Thoracic aorta (tissue), 2 donors: ENCODE measurements around the gene ENTPD6. TPM values are rescaled to one million over a fixed set of nuclear protein-coding genes. Genes with fewer than 3 reads are reported as not detected.

Experiments used
- ATAC-seq: fragments of 150-250 bp; one replicate; pipeline ENCODE4 v1.8.0; 2017; ENCODE audit warnings: low read depth; ENCODE audit not compliant: insufficient number of reproducible peaks, low FRiP score
- DNase-seq: peaks from one replicate; pipeline ENCODE4 v3.0.0-alpha.2; 2020; ENCODE audit warnings: low spot score
- H3K27ac ChIP-seq, 2 donors: fragments of 200-600 bp; sonication (generic); 1 replicate in 1 of 2; 2 replicates in 1 of 2; pipeline ENCODE4 v1.5.1; 2016; ENCODE audit warnings: mild to moderate bottlenecking in 2 of 2, moderate library complexity in 2 of 2
- H3K27me3 ChIP-seq: fragments of 200-600 bp; sonication (generic); replicated peaks from 2 replicates; pipeline ENCODE4 v1.6.0; 2016; ENCODE audit warnings: mild to moderate bottlenecking; ENCODE audit not compliant: insufficient read depth
- H3K36me3 ChIP-seq: fragments of 200-600 bp; sonication (generic); one replicate; pipeline ENCODE4 v1.5.1; 2016
- H3K4me1 ChIP-seq, 2 donors: fragments of 200-600 bp; sonication (generic); 1 replicate in 1 of 2; 2 replicates in 1 of 2; pipeline versions ENCODE4 v1.5.1 to v1.6.0; 2016; ENCODE audit warnings: low read depth in 2 of 2, mild to moderate bottlenecking in 1 of 2; ENCODE audit not compliant: control insufficient read depth in 1 of 2
- H3K4me3 ChIP-seq: fragments of 200-600 bp; sonication (generic); 2 replicates; pipeline ENCODE4 v1.5.1; 2016; ENCODE audit warnings: mild to moderate bottlenecking
- H3K9me3 ChIP-seq: fragments of 200-600 bp; sonication (generic); 2 replicates; pipeline ENCODE4 v1.5.1; 2016
- CTCF ChIP-seq: fragments of 200-600 bp; sonication (generic); IDR thresholded peaks from one replicate; pipeline ENCODE4 v1.5.1; 2019; ENCODE audit warnings: antibody characterized with exemption
- total RNA-seq, 2 donors: library from RNA; depleted of rRNA; stranded (reverse); fragments of >200 nt; gene quantifications; one replicate each; pipeline versions ENCODE4 v1.1.0 to v1.2.3, GENCODE V29; 2016

ENTPD6 gene
- total RNA-seq, 2 donors from 2014 or later = 82.0 to 107 TPM

GRCh38 chr20:25148982-25149846, 46.3 kb upstream of the ENTPD6 start:
- Histone ChIP-seq H3K9me3 (no peaks in the 10 kb centered on the region), H3K27me3 (no peaks in the 10 kb centered on the region), H3K27ac (no peak overlapping the region), H3K4me3 (peak overlapping the region; percentile 66), H3K36me3 (no peaks in the 10 kb centered on the region), H3K4me1 (peaks cover 5 to 10% of the 10 kb centered on the region in 2 donors)
- no peak for TF ChIP-seq CTCF
- DNase-seq = no peak
- no peak for ATAC-seq

- no peaks in the 10 kb centered on the region for H3K36me3 ChIP-seq
- no peak overlapping the region for H3K4me3 ChIP-seq
- no peaks in the 10 kb centered on the region for H3K27me3 ChIP-seq
- H3K9me3 ChIP-seq = no peaks in the 10 kb centered on the region
- DNase-seq (no peak), ATAC-seq (no peak)
- no peak for TF ChIP-seq CTCF
- H3K27ac ChIP-seq = no peak overlapping the region
- peaks cover 5 to 10% of the 10 kb centered on the region in 2 donors for H3K4me1 ChIP-seq
Measured at GRCh38 chr20:25150016-25150415, 45.5 kb upstream of the ENTPD6 start.

- DNase-seq (no peak), ATAC-seq (no peak)
- no peaks in the 10 kb centered on the region for H3K4me1 ChIP-seq
- no peaks in the 10 kb centered on the region for H3K27me3 ChIP-seq
- no peak for TF ChIP-seq CTCF
- H3K4me3 ChIP-seq = no peak overlapping the region
- H3K27ac ChIP-seq = no peak overlapping the region
- no peaks in the 10 kb centered on the region for H3K9me3 ChIP-seq
- no peaks in the 10 kb centered on the region for H3K36me3 ChIP-seq
Measured at GRCh38 chr20:25158043-25158442, 37.5 kb upstream of the ENTPD6 start.

GRCh38 chr20:25160467-25160866, 35.0 kb upstream of the ENTPD6 start:
- TF ChIP-seq CTCF = no peak
- Histone ChIP-seq H3K4me1 (no peaks in the 10 kb centered on the region), H3K27me3 (no peaks in the 10 kb centered on the region), H3K9me3 (no peaks in the 10 kb centered on the region), H3K4me3 (no peak overlapping the region), H3K27ac (no peak overlapping the region), H3K36me3 (no peaks in the 10 kb centered on the region)
- ATAC-seq = no peak
- no peak for DNase-seq

- H3K4me3 ChIP-seq = no peak overlapping the region
- no peaks in the 10 kb centered on the region for H3K9me3 ChIP-seq
- no peaks in the 10 kb centered on the region for H3K27me3 ChIP-seq
- no peak for TF ChIP-seq CTCF
- H3K27ac ChIP-seq = no peak overlapping the region
- no peak for ATAC-seq
- H3K4me1 ChIP-seq = no peaks in the 10 kb centered on the region
- no peaks in the 10 kb centered on the region for H3K36me3 ChIP-seq
- DNase-seq = no peak
Measured at GRCh38 chr20:25160897-25161296, 34.6 kb upstream of the ENTPD6 start.
